ENCODE results near the gene RFX5.

- no peak for TF ChIP-seq CTCF (IDR thresholded peaks at IDR 0.05)
- TF ChIP-seq POLR2A (IDR thresholded peaks at IDR 0.05) = no peak
Observed at GRCh38 chr1:151294742-151295462, 52.1 kb downstream of the RFX5 start.
